Hepatocyte (in vitro differentiated cells): Measurements from ENCODE around the gene RASGEF1C. TPM values are rescaled to one million over a fixed set of nuclear protein-coding genes. Genes with fewer than 3 reads are reported as not detected.

Experiments used
- DNase-seq: peaks from one replicate; pipeline ENCODE4 v3.0.0-alpha.2; 2016; ENCODE audit warnings: low spot score
- H2AFZ ChIP-seq: fragments of 200-600 bp; sonication (generic); 2 replicates; pipeline ENCODE4 v1.6.0; 2016; ENCODE audit warnings: antibody characterized with exemption, mild to moderate bottlenecking
- H3K27ac ChIP-seq: fragments of 200-600 bp; sonication (generic); 2 replicates; pipeline ENCODE4 v1.5.1; 2016; ENCODE audit warnings: mild to moderate bottlenecking
- H3K27me3 ChIP-seq: fragments of 200-600 bp; sonication (generic); 2 replicates; pipeline ENCODE4 v1.6.1; 2016
- H3K36me3 ChIP-seq: fragments of 200-600 bp; sonication (generic); replicated peaks from 2 replicates; pipeline ENCODE4 v1.5.1; 2016; ENCODE audit warnings: low read depth; ENCODE audit not compliant: insufficient read depth
- H3K4me1 ChIP-seq: fragments of 200-600 bp; sonication (generic); 2 replicates; pipeline ENCODE4 v1.5.1; 2016; ENCODE audit warnings: mild to moderate bottlenecking, moderate library complexity; ENCODE audit not compliant: insufficient read depth
- H3K4me2 ChIP-seq: fragments of 200-600 bp; sonication (generic); 2 replicates; pipeline ENCODE4 v1.6.0; 2016
- H3K4me3 ChIP-seq: fragments of 200-600 bp; sonication (generic); 2 replicates; pipeline ENCODE4 v1.5.1; 2016; ENCODE audit warnings: mild to moderate bottlenecking
- H3K79me2 ChIP-seq: fragments of 200-600 bp; sonication (generic); 2 replicates; pipeline ENCODE4 v1.6.0; 2017; ENCODE audit warnings: mild to moderate bottlenecking
- H3K9me2 ChIP-seq: fragments of 200-600 bp; sonication (generic); replicated peaks from 2 replicates; pipeline ENCODE4 v1.6.0; 2017; ENCODE audit warnings: mild to moderate bottlenecking; ENCODE audit not compliant: insufficient read depth
- H3K9me3 ChIP-seq: fragments of 200-600 bp; sonication (generic); 2 replicates; pipeline ENCODE4 v1.5.1; 2016; ENCODE audit warnings: low read depth, mild to moderate bottlenecking
- H4K20me1 ChIP-seq: fragments of 200-600 bp; sonication (generic); 2 replicates; pipeline ENCODE4 v1.6.0; 2016; ENCODE audit warnings: mild to moderate bottlenecking; ENCODE audit not compliant: insufficient read depth, poor library complexity, severe bottlenecking
- EZH2 ChIP-seq: fragments of 200-600 bp; sonication (generic); IDR thresholded peaks from 2 replicates; pipeline ENCODE4 v1.6.1; 2016; ENCODE audit warnings: antibody characterized with exemption, mild to moderate bottlenecking, borderline replicate concordance
- EZH2phosphoT487 ChIP-seq: fragments of 200-600 bp; sonication (generic); IDR thresholded peaks from one replicate; pipeline ENCODE4 v1.6.1; 2018; ENCODE audit warnings: antibody characterized with exemption, mild to moderate bottlenecking, low read depth, moderate library complexity; ENCODE audit not compliant: unreplicated experiment, severe bottlenecking
- WGBS: methylation state at CpG from one replicate; pipeline ENCODE4 v1.1.6; 2016; ENCODE audit warnings: low lambda C conversion rate; ENCODE audit errors: missing lambda C conversion rate; 5-methylcytosine and 5-hydroxymethylcytosine counted together
- polyA plus RNA-seq: library from polyadenylated mRNA; unstranded; fragments of >200 nt; fragmentation: Nextera tagmentation; extraction: Ambion mirVana; gene quantifications from 2 replicates; pipeline ENCODE4 v1.2.1, GENCODE V29; 2016
- total RNA-seq: library from RNA; depleted of rRNA; stranded (reverse); fragments of >200 nt; gene quantifications from 2 replicates; pipeline ENCODE4 v1.2.3, GENCODE V29; 2014
- TF ChIP-seq, protein P1 (sequence below): fragments of 200-600 bp; sonication (generic); IDR thresholded peaks from 2 replicates; pipeline ENCODE4 v1.5.1; 2016; ENCODE audit warnings: antibody characterized with exemption, mild to moderate bottlenecking; ENCODE audit not compliant: poor library complexity

RASGEF1C gene
- total and polyA plus RNA-seq, 2 experiments from 2014 or later = not detected

DNA sequence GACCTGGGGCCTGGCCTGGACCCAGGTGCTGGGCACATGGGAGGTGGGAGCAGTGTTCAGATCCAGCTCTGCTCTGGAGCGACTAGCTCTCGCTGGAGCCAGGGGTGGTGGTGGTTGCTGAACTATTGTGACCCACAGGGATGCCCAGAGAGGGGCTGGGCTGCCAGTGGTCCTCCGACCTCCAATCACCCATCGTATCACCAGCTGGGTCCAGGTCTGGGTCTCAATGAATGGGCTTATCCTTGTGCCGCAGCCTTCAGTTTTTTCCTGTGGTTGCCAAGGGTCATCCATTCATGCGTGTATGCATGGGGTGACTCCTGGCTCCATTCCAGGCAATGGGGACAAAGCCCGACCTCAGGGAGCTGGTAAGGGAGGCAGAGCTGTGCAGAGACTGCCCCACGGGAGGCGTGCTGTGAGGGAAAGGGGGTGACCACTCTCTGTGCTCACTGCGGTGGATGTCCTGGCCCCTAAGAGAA is 68.9 kb downstream of the RASGEF1C start:
- no peaks in the 10 kb centered on the region for H3K36me3 ChIP-seq
- no peaks in the 10 kb centered on the region for H3K27me3 ChIP-seq
- H3K4me2 ChIP-seq = no peak overlapping the region
- TF ChIP-seq, protein P1, sequence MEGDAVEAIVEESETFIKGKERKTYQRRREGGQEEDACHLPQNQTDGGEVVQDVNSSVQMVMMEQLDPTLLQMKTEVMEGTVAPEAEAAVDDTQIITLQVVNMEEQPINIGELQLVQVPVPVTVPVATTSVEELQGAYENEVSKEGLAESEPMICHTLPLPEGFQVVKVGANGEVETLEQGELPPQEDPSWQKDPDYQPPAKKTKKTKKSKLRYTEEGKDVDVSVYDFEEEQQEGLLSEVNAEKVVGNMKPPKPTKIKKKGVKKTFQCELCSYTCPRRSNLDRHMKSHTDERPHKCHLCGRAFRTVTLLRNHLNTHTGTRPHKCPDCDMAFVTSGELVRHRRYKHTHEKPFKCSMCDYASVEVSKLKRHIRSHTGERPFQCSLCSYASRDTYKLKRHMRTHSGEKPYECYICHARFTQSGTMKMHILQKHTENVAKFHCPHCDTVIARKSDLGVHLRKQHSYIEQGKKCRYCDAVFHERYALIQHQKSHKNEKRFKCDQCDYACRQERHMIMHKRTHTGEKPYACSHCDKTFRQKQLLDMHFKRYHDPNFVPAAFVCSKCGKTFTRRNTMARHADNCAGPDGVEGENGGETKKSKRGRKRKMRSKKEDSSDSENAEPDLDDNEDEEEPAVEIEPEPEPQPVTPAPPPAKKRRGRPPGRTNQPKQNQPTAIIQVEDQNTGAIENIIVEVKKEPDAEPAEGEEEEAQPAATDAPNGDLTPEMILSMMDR = no peak
- TF ChIP-seq EZH2 (no peak), EZH2phosphoT487 (no peak)
- no peaks in the 10 kb centered on the region for H3K4me1 ChIP-seq
- H3K27ac ChIP-seq = no peak overlapping the region
- no peaks in the 10 kb centered on the region for H3K9me2 ChIP-seq
- H3K9me3 ChIP-seq = no peaks in the 10 kb centered on the region
- no peaks in the 10 kb centered on the region for H4K20me1 ChIP-seq
- WGBS = 83% methylated on average over 10 of the region's 10 CpGs
- H2AFZ ChIP-seq = no peak overlapping the region
- H3K79me2 ChIP-seq = no peaks in the 10 kb centered on the region
- no peak overlapping the region for H3K4me3 ChIP-seq
- no peak for DNase-seq

DNA sequence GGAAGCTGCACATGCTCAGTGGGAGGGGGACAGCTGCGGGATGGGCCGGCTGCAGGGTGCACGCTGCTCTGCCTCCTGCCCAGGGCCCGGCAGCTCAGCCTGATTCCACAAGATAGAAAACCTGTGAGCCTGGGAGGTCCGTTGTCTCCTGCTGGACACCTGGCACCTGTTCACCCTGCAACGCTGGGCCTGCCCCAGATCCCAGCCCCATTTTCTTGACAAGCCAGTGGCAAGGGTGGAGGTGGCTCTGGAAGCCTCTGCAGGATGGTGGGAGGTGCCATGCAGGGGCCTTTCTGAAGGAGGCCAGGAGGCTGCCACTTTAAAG is 69.3 kb downstream of the RASGEF1C start:
- Histone ChIP-seq H3K27me3 (no peaks in the 10 kb centered on the region), H4K20me1 (no peaks in the 10 kb centered on the region), H3K27ac (no peak overlapping the region), H3K79me2 (no peaks in the 10 kb centered on the region), H3K4me1 (no peaks in the 10 kb centered on the region), H2AFZ (no peak overlapping the region), H3K4me3 (no peak overlapping the region), H3K9me2 (no peaks in the 10 kb centered on the region), H3K9me3 (no peaks in the 10 kb centered on the region), H3K4me2 (no peak overlapping the region), H3K36me3 (no peaks in the 10 kb centered on the region)
- DNase-seq = no peak
- TF ChIP-seq EZH2 (no peak), EZH2phosphoT487 (no peak)
- TF ChIP-seq, protein P1 = no peak
- 89% methylated on average over 6 of the region's 6 CpGs for WGBS

DNA sequence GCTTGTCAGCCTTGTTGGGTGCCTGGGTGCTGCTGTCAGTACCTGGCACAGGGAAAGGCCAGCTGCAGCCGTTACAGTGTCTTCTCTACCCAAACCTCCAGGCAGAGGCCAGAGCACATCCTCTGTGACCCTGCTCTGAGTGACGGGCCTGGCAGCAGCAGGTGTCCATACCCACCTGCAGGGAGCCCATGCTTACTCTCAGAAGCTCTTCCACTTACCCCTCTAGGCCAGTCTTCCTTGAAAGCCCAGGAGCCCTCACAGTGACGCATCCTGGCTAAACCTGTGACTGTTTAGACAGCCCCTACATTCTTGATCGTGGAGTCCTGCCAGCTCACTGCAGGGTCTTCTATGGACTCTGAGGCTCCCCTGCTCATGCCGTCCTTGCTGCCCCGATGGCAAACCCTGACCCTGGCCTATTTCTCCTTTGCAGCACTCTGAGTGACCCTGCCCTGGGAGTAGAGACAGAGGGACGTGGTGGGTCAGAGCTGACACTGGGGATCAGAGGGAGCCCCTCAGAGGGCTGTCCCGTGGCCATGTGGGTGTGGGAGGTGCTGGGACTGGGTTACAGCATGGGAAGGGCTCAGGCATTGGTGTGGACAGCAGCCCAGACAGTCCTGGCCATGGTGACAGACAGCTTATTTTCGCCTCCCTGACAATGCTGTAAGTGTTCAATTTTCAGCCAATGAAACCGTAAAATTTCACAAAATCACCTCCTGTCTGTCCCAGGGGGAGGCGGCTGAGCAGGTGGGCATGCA is 69.9 kb downstream of the RASGEF1C start:
- Histone ChIP-seq H3K9me3 (no peaks in the 10 kb centered on the region), H3K4me3 (no peak overlapping the region), H3K4me2 (no peak overlapping the region), H2AFZ (no peak overlapping the region), H3K27me3 (no peaks in the 10 kb centered on the region), H3K4me1 (no peaks in the 10 kb centered on the region), H3K79me2 (no peaks in the 10 kb centered on the region), H3K36me3 (no peaks in the 10 kb centered on the region), H3K9me2 (no peaks in the 10 kb centered on the region), H3K27ac (no peak overlapping the region), H4K20me1 (no peaks in the 10 kb centered on the region)
- TF ChIP-seq, protein P1 = no peak
- TF ChIP-seq EZH2 (no peak), EZH2phosphoT487 (no peak)
- WGBS = 82% methylated on average over 11 of the region's 11 CpGs
- DNase-seq = no peak
